Measurements from ENCODE around the gene PRADC1. TPM values are rescaled to one million over a fixed set of nuclear protein-coding genes. Genes with fewer than 3 reads are reported as not detected.
A peak's percentile ranks its signal among the peaks of the same experiment; 100 is the strongest.

Gene PRADC1
- total and polyA plus RNA-seq, 2 donors from 2014 or later = 16.1 to 57.7 TPM

- Histone ChIP-seq H3K36me3 (ENCODE audit: control insufficient read depth in 2 of 3, insufficient read depth in 3 of 3, low read length in 3 of 3) (peaks cover 0 to 13% (median 10%) of the 10 kb centered on the region in 3 donors), H3K9ac (ENCODE audit: low read length in 3 of 3) (no peak overlapping the region), H3K27me3 (ENCODE audit: control insufficient read depth, insufficient read depth, low read length) (no peaks in the 10 kb centered on the region), H3K4me3 (ENCODE audit: low read length in 3 of 3) (no peak overlapping the region), H3K4me1 (ENCODE audit: control insufficient read depth in 2 of 3, insufficient read depth in 2 of 3, low read depth in 1 of 3, low read length in 3 of 3) (peaks cover 0 to 5% (median 0%) of the 10 kb centered on the region in 3 donors), H3K27ac (ENCODE audit: low read depth in 2 of 2, low read length in 2 of 2) (no peak overlapping the region), H3K9me3 (ENCODE audit: control insufficient read depth in 2 of 3, insufficient read depth in 1 of 3, low read length in 3 of 3) (no peaks in the 10 kb centered on the region)
- no peak for TF ChIP-seq CTCF (IDR thresholded peaks at IDR 0.05; ENCODE audit: borderline replicate concordance, extremely low read depth, insufficient read depth)
- intact Hi-C loops (cut with DNase I) = no loop called here
- DNase-seq (no peak), FAIRE-seq (no peak)
These were observed 14.7 kb downstream of the PRADC1 start for GRCh38 chr2:73218298-73218697.

GRCh38 chr2:73217826-73218225 lies 15.2 kb downstream of the PRADC1 start:
- DNase-seq (no peak), FAIRE-seq (no peak)
- Histone ChIP-seq H3K27me3 (ENCODE audit: control insufficient read depth, insufficient read depth, low read length) (no peaks in the 10 kb centered on the region), H3K9me3 (ENCODE audit: control insufficient read depth in 2 of 3, insufficient read depth in 1 of 3, low read length in 3 of 3) (no peaks in the 10 kb centered on the region), H3K27ac (ENCODE audit: low read depth in 2 of 2, low read length in 2 of 2) (no peak overlapping the region), H3K4me3 (ENCODE audit: low read length in 3 of 3) (no peak overlapping the region), H3K4me1 (ENCODE audit: control insufficient read depth in 2 of 3, insufficient read depth in 2 of 3, low read depth in 1 of 3, low read length in 3 of 3) (peaks cover 0 to 5% (median 0%) of the 10 kb centered on the region in 3 donors), H3K9ac (ENCODE audit: low read length in 3 of 3) (no peak overlapping the region), H3K36me3 (ENCODE audit: control insufficient read depth in 2 of 3, insufficient read depth in 3 of 3, low read length in 3 of 3) (peaks cover 0 to 10% (median 5%) of the 10 kb centered on the region in 3 donors)
- TF ChIP-seq CTCF (IDR thresholded peaks at IDR 0.05; ENCODE audit: borderline replicate concordance, extremely low read depth, insufficient read depth) = no peak
- intact Hi-C loops (cut with DNase I) = no loop called here

- Histone ChIP-seq H3K9me3 (ENCODE audit: control insufficient read depth in 2 of 3, insufficient read depth in 1 of 3, low read length in 3 of 3) (no peaks in the 10 kb centered on the region), H3K27ac (ENCODE audit: low read depth in 2 of 2, low read length in 2 of 2) (no peak overlapping the region), H3K4me3 (ENCODE audit: low read length in 3 of 3) (no peak overlapping the region), H3K9ac (ENCODE audit: low read length in 3 of 3) (no peak overlapping the region), H3K27me3 (ENCODE audit: control insufficient read depth, insufficient read depth, low read length) (no peaks in the 10 kb centered on the region), H3K36me3 (ENCODE audit: control insufficient read depth in 2 of 3, insufficient read depth in 3 of 3, low read length in 3 of 3) (peaks cover 0 to 8% (median 0%) of the 10 kb centered on the region in 3 donors), H3K4me1 (ENCODE audit: control insufficient read depth in 2 of 3, insufficient read depth in 2 of 3, low read depth in 1 of 3, low read length in 3 of 3) (peaks cover 0 to 5% (median 2%) of the 10 kb centered on the region in 3 donors)
- no peak for TF ChIP-seq CTCF (IDR thresholded peaks at IDR 0.05; ENCODE audit: borderline replicate concordance, extremely low read depth, insufficient read depth)
- intact Hi-C loops (cut with DNase I) = no loop called here
- FAIRE-seq (no peak), DNase-seq (no peak)
These were observed 15.9 kb downstream of the PRADC1 start for GRCh38 chr2:73217160-73217559.

- no peaks in the 10 kb centered on the region for H3K27me3 ChIP-seq (ENCODE audit: control insufficient read depth, insufficient read depth, low read length)
- H3K36me3 ChIP-seq (ENCODE audit: control insufficient read depth in 2 of 3, insufficient read depth in 3 of 3, low read length in 3 of 3) = no peaks in the 10 kb centered on the region
- no peaks in the 10 kb centered on the region for H3K9me3 ChIP-seq (ENCODE audit: control insufficient read depth in 2 of 3, insufficient read depth in 1 of 3, low read length in 3 of 3)
- no peak for TF ChIP-seq CTCF (IDR thresholded peaks at IDR 0.05; ENCODE audit: borderline replicate concordance, extremely low read depth, insufficient read depth)
- FAIRE-seq (no peak), DNase-seq (no peak)
- no peak overlapping the region for H3K27ac ChIP-seq (ENCODE audit: low read depth in 2 of 2, low read length in 2 of 2)
- H3K4me3 ChIP-seq (ENCODE audit: low read length in 3 of 3) = peak overlapping the region in 2 of 3 donors; percentile 78 to 84
- H3K9ac ChIP-seq (ENCODE audit: low read length in 3 of 3) = no peak overlapping the region
- H3K4me1 ChIP-seq (ENCODE audit: control insufficient read depth in 2 of 3, insufficient read depth in 2 of 3, low read depth in 1 of 3, low read length in 3 of 3) = peaks cover 0 to 5% (median 2%) of the 10 kb centered on the region in 3 donors
- intact Hi-C loops (cut with DNase I) = no loop called here
These were observed 17.8 kb downstream of the PRADC1 start for GRCh38 chr2:73215254-73215653.
